ENCODE measurements around the gene GALNT14. TPM values are rescaled to one million over a fixed set of nuclear protein-coding genes. Genes with fewer than 3 reads are reported as not detected.
"Not testable (repeated sequence)": the region's sequence is repeated elsewhere in the genome, so short reads cannot be mapped to it uniquely, and the experiment has no call there.

Gene GALNT14
- total RNA-seq, 1 donor from 2014 or later: 0.38 TPM

GRCh38 chr2:30936977-30937376 lies 201.3 kb downstream of the GALNT14 start:
- ATAC-seq: no peak
- intact Hi-C loops (cut with DNase I): no loop called here

DNA sequence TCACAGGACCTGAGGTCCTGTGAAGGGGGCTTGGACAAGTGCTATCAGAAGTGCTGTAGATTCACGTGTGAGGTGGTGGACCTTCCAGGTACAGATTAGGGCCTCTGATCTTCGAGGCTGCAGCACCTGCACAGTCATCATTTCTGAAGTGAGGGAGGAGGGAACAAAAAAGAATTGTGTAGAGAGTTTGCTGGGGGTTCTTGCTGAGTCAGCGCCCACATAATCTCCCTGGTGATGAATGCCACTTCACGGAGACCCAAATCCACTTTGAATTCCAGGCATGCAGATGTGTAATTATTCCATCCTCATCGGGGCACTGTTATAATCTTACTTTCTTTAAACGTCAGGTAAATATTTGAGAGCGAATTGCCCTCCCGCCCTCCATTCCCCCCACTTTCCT lies 202.4 kb downstream of the GALNT14 start:
- no peak for DNase-seq (ENCODE audit: missing footprints)
- ATAC-seq: no peak
- intact Hi-C loops (cut with DNase I): no loop called here

More at GRCh38 chr2:30936977-30937376, 201.3 kb downstream of the GALNT14 start:
- no peak for DNase-seq (ENCODE audit: missing footprints)

GRCh38 chr2:30934066-30934465 lies 204.2 kb downstream of the GALNT14 start:
- intact Hi-C loops (cut with DNase I): no loop called here
- ATAC-seq: no peak

GRCh38 chr2:30933496-30933895 lies 204.7 kb downstream of the GALNT14 start:
- no peak for ATAC-seq
- intact Hi-C loops (cut with DNase I): no loop called here
- DNase-seq (ENCODE audit: missing footprints): no peak

More at GRCh38 chr2:30934066-30934465, 204.2 kb downstream of the GALNT14 start:
- DNase-seq (ENCODE audit: missing footprints): no peak

DNA sequence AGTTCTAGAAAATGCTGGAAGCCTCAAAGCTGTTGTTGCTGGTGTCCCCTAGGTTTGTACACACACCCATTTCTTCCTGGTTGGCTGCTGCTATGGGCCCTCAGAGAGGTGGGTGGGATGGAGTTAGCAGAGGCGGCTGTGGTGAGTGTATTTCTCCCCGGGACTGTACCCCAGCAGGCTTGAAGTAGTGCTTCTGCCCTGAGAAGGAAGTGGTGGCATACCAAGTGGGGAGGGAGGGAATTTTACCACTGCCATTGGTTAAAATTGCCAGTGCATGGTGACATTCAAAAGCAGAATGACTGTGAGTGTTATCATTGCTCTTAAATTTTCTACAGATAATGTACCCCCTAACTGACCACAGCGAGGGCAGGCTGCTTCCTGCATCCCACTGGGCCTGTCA lies 205.4 kb downstream of the GALNT14 start:
- no peak for DNase-seq (ENCODE audit: missing footprints)
- no peak for ATAC-seq
- intact Hi-C loops (cut with DNase I): no loop called here

DNA sequence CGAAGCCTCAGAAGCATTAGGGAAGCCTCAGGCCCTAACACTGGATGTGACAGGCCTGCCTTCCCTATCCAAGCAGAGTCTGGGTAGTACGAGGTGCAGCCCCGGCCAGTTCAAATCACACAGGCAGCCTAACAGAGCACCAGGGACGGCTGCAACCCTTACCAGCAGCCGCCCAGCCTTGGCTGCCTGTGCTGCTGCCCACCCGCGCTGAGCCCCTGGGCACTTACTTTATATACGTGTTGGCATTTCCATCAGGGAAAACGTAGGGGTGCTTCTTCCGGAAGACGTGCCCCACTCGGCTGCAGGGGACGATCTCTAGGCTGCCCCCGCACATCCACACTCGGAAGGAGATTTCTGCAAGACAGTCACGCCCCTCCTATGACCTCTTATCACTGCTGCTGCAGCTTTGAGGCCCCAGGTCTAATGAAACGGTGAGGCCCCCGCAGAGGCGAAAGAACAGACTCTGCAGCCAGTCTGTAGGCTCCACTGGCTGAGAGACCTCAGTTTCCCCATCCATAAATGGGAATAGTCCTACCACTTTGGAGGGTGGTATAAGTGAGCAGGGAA lies 206.3 kb downstream of the GALNT14 start:
- ATAC-seq (no peak), DNase-seq (ENCODE audit: missing footprints) (no peak)
- intact Hi-C loops (cut with DNase I): no loop called here

GRCh38 chr2:30930716-30931115 lies 207.5 kb downstream of the GALNT14 start:
- ATAC-seq (no peak), DNase-seq (ENCODE audit: missing footprints) (no peak)
- intact Hi-C loops (cut with DNase I): no loop called here

- no peak for ATAC-seq
- intact Hi-C loops (cut with DNase I): no loop called here
- DNase-seq (ENCODE audit: missing footprints): no peak
Measured at GRCh38 chr2:30927465-30928075, 210.7 kb downstream of the GALNT14 start.

DNA sequence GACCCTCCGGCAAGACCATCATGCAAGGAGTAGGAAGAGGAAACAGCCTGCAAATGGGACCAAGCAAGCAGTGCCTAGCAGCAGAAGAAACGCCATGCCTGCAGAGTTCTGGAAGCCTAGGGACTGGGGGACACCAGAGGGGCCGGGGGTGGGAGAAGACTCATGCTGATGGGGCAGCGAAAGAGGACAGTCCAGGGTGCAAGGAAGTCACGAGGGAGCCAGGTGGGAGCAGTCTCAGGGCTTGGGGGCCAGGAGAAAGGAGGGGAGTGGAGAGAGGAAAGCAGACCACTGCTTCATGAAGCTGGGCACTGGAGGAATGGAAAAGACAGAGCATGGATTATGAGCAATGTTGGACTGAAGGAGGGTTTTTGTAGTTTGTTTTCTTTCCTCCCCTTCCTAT lies 211.6 kb downstream of the GALNT14 start:
- ATAC-seq (no peak), DNase-seq (ENCODE audit: missing footprints) (no peak)
- intact Hi-C loops (cut with DNase I): no loop called here

DNA sequence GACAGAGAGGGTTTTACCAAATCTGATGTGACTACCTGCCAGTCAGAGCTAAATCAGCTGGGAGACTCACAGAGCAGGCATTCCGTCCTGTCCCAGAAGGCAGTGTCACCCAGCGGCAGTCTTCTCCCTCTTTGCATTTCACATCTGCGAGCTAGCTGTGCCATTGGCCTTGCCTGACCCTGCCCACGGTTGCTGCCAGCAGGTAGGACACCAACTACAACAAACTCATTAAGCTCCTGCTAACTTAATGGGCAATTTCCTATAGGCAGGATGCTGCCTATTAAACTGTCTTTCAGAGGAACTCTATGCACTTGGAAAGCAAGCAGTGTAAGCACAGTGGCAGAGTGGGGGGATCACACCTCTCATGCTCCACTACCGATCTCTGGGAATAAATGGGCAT lies 214.6 kb downstream of the GALNT14 start:
- no peak for ATAC-seq
- intact Hi-C loops (cut with DNase I): no loop called here
- DNase-seq (ENCODE audit: missing footprints): no peak

- intact Hi-C loops (cut with DNase I): no loop called here
- no peak for ATAC-seq
- no peak for DNase-seq (ENCODE audit: missing footprints)
Measured at GRCh38 chr2:30920511-30920910, 217.7 kb downstream of the GALNT14 start.

DNA sequence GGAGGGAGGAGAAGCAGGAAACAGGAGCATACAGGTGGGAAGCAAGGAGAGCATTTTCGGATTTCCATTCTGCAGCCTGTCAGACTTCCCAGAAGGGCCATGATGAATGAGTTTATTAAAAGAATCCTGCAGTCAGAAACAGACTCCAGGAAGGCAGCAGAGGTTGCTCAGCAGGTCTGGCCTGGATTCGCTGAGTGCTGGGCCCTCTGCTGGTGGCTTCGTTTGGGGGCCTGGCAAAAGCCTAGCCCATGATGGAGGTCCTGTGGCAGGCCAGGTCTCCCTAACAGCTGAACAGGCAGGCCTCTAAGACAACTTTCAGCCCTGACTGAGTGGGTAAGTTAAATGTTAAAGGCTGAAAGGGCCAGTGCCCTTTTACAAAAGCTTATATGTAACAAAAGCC lies 222.8 kb downstream of the GALNT14 start:
- intact Hi-C loops (cut with DNase I): no loop called here
- no peak for ATAC-seq
- no peak for DNase-seq (ENCODE audit: missing footprints)

DNA sequence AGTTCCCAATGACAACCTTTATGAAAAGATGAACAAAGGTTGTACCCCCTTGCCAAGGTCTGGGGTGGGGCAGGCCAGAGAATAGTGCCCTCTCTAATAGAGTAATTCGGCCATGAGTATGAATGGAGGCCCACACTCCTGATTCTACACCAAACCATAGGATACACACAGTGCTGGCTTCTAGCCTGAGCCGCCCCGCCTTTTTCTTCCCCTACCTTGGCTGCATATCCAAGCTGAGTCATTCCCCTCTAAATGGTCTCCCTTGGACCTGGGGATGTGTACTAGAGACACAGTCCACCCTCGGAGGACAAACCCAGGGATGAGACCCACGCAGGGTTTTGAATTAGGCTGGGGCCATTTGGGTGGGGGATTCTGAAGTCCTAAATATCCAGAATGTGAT lies 223.8 kb downstream of the GALNT14 start:
- intact Hi-C loops (cut with DNase I): no loop called here
- DNase-seq (ENCODE audit: missing footprints) (no peak), ATAC-seq (peak; percentile 20)

- ATAC-seq: no peak
- intact Hi-C loops (cut with DNase I): no loop called here
- DNase-seq (ENCODE audit: missing footprints): no peak
Measured at GRCh38 chr2:30912056-30912455, 226.2 kb downstream of the GALNT14 start.

DNA sequence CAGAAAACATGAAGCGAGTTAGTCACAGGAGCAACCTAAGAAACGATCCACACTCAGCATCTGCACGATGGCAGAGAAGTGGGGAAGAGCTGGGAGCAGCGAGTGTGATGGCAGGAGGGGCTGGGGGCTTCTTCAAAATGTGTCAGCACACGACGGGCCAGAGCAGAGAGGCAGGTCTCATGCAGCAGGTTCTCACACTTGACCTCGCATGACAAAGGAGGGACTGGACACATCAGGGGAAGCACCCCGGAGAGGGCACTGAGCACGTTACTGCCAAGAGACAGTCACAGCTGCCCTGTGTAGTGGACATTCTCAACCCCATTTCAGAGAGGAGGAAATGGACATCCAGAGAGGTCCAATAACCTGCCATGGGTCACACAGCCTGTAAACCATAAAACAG lies 226.9 kb downstream of the GALNT14 start:
- intact Hi-C loops (cut with DNase I): no loop called here
- DNase-seq (ENCODE audit: missing footprints): no peak
- no peak for ATAC-seq

- intact Hi-C loops (cut with DNase I): no loop called here
- DNase-seq (ENCODE audit: missing footprints) (no peak), ATAC-seq (no peak)
Measured at GRCh38 chr2:30910686-30911085, 227.6 kb downstream of the GALNT14 start.

GRCh38 chr2:30904437-30904836 lies 233.8 kb downstream of the GALNT14 start:
- DNase-seq (ENCODE audit: missing footprints); ATAC-seq: not testable (repeated sequence)

GRCh38 chr2:30903326-30903725 lies 234.9 kb downstream of the GALNT14 start:
- ATAC-seq (no peak), DNase-seq (ENCODE audit: missing footprints) (no peak)
- intact Hi-C loops (cut with DNase I): no loop called here

More at GRCh38 chr2:30904437-30904836, 233.8 kb downstream of the GALNT14 start:
- intact Hi-C loops (cut with DNase I): not testable (repeated sequence)

DNA sequence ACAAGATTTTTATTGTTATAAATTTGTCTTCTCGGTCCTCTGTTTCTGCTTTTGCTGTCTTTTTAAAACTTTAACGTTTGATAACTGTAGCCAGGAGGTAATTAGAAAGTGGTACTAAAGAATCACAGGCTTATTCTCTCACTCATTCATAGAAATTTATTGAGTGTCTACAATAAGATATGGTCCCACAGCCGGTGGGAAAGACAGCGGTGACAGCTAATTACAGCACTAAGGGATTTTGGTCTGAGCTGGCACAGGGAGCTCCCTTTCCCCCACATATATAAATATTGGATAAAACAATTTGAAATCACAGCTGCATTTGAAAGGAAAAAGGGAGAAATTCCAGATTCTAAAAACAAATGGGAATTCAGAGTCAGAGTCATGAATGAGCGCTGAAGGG lies 237.9 kb downstream of the GALNT14 start:
- ATAC-seq (no peak), DNase-seq (ENCODE audit: missing footprints) (no peak)
- intact Hi-C loops (cut with DNase I): no loop called here

GRCh38 chr2:30899516-30900054 lies 238.7 kb downstream of the GALNT14 start:
- DNase-seq (ENCODE audit: missing footprints) (no peak), ATAC-seq (no peak)
- intact Hi-C loops (cut with DNase I): no loop called here

GRCh38 chr2:30897539-30897938 lies 240.7 kb downstream of the GALNT14 start:
- DNase-seq (ENCODE audit: missing footprints) (no peak), ATAC-seq (no peak)
- intact Hi-C loops (cut with DNase I): no loop called here

All from Right ventricle myocardium inferior (tissue), 1 donor.